Loucy (cell line): ENCODE results near the gene TBC1D22A.

Source experiments
- H2AFZ ChIP-seq: fragments of 200-600 bp; sonication (generic); 2 replicates; pipeline ENCODE4 v1.6.0; 2016; ENCODE audit warnings: antibody characterized with exemption, mild to moderate bottlenecking, low read length, moderate library complexity
- H3F3A ChIP-seq: fragments of 200-600 bp; 2 replicates; pipeline ENCODE4 v1.6.0; 2016; ENCODE audit warnings: antibody characterized with exemption, low read depth, mild to moderate bottlenecking
- H3K27me3 ChIP-seq: fragments of 200-600 bp; sonication (generic); 2 replicates; pipeline ENCODE4 v1.6.1; 2014; ENCODE audit warnings: low read length, mild to moderate bottlenecking; ENCODE audit not compliant: insufficient read depth, poor library complexity, severe bottlenecking
- H3K36me3 ChIP-seq: fragments of 200-600 bp; sonication (generic); 2 replicates; pipeline ENCODE4 v1.6.1; 2016; ENCODE audit warnings: low read length; ENCODE audit not compliant: insufficient read depth
- H3K4me1 ChIP-seq: fragments of 200-600 bp; sonication (generic); 2 replicates; pipeline ENCODE4 v1.5.1; 2014; ENCODE audit warnings: low read length, mild to moderate bottlenecking; ENCODE audit not compliant: insufficient read depth, poor library complexity, severe bottlenecking
- H3K4me2 ChIP-seq: fragments of 200-600 bp; sonication (generic); 2 replicates; pipeline ENCODE4 v1.6.0; 2014; ENCODE audit warnings: antibody characterized with exemption, low read length, low read depth, mild to moderate bottlenecking; ENCODE audit not compliant: poor library complexity, severe bottlenecking
- H3K4me3 ChIP-seq: fragments of 200-600 bp; sonication (generic); 2 replicates; pipeline ENCODE4 v1.5.1; 2014; ENCODE audit warnings: low read length, mild to moderate bottlenecking, mixed read lengths; ENCODE audit not compliant: poor library complexity, severe bottlenecking
- H3K79me2 ChIP-seq: fragments of 200-600 bp; sonication (generic); 2 replicates; pipeline ENCODE4 v1.6.1; 2014; ENCODE audit warnings: low read length; ENCODE audit not compliant: insufficient read depth
- H3K9ac ChIP-seq: fragments of 200-600 bp; sonication (generic); 2 replicates; pipeline ENCODE4 v1.6.0; 2014; ENCODE audit warnings: mild to moderate bottlenecking, low read depth, low read length, moderate library complexity; ENCODE audit not compliant: poor library complexity, severe bottlenecking
- H3K9me2 ChIP-seq: fragments of 200-600 bp; sonication (generic); replicated peaks from 2 replicates; pipeline ENCODE4 v1.6.1; 2016; ENCODE audit warnings: low read depth, low read length, mixed read lengths
- H3K9me3 ChIP-seq: fragments of 200-600 bp; sonication (generic); 2 replicates; pipeline ENCODE4 v1.6.1; 2014; ENCODE audit warnings: mild to moderate bottlenecking, antibody characterized with exemption, low read length, low read depth; ENCODE audit not compliant: insufficient read depth
- H4K20me1 ChIP-seq: fragments of 200-600 bp; sonication (generic); 2 replicates; pipeline ENCODE4 v1.6.0; 2014; ENCODE audit warnings: antibody characterized with exemption, low read length, mild to moderate bottlenecking; ENCODE audit not compliant: insufficient read depth, poor library complexity, severe bottlenecking
- CTCF ChIP-seq: fragments of 200-600 bp; sonication (generic); conservative IDR thresholded peaks from 2 replicates; pipeline ENCODE4 v1.5.1; 2014; ENCODE audit warnings: mild to moderate bottlenecking, antibody characterized with exemption, low read length
- EZH2phosphoT487 ChIP-seq: fragments of 200-600 bp; IDR thresholded peaks from 2 replicates; pipeline ENCODE4 v1.6.1; 2018; ENCODE audit warnings: antibody characterized with exemption, mild to moderate bottlenecking, moderate library complexity, borderline replicate concordance

TBC1D22A gene

DNA sequence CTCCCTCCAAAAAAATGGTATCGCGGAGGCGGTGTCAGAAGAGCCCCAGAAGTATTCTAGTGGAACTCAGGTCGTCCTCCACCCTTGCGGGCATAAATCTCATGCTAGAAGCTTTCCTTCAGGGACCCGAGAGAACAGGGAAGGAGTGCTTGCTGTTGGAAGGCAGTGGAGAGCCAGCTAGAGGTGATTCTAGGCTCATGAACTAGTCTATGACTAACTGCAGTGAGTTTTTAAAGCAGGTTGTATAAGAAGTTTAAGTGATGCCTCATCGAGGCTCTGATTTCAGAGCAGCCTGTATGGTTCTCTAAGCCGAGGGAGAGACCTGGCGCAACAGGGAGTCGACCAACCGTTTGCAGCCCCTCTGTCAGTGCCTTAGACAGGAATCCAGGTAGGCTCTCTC is 85.7 kb downstream of the TBC1D22A start:
- Histone ChIP-seq H3K36me3 (peaks cover 17% of the 10 kb centered on the region; the same call in 1 of the 2 replicates), H3K9ac (no peak overlapping the region), H2AFZ (no peak overlapping the region), H3K9me2 (no peaks in the 10 kb centered on the region), H4K20me1 (no peaks in the 10 kb centered on the region), H3K9me3 (no peaks in the 10 kb centered on the region), H3K4me1 (no peaks in the 10 kb centered on the region), H3K4me3 (no peak overlapping the region), H3K79me2 (peaks cover 5% of the 10 kb centered on the region; the same call in 1 of the 2 replicates), H3K4me2 (no peak overlapping the region), H3K27me3 (no peaks in the 10 kb centered on the region), H3F3A (no peaks in the 10 kb centered on the region)
- no peak for TF ChIP-seq EZH2phosphoT487
- no peak for TF ChIP-seq CTCF

DNA sequence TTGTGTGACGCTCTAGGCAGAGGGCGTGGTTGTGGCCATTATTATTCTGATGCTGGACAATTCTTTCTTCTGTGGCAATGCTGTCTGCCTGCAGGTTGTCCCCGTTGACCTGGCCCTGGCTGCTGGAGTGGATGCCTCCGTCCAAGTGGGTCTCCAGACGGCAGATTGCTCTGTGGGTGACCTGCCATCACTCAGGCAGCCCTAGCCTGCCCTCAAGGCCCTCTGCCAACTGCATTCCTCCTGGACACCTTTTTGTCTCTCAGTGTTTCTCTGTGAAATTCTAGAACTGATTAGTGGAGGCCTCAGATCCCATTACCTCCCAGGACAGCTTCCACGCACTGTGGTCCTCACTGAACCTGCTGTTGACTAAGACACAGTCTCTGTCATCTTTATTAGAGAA is 86.7 kb downstream of the TBC1D22A start:
- Histone ChIP-seq H3K27me3 (no peaks in the 10 kb centered on the region), H3K4me1 (no peaks in the 10 kb centered on the region), H3K79me2 (peaks cover 5% of the 10 kb centered on the region; the same call in 1 of the 2 replicates), H3K36me3 (peaks cover 17% of the 10 kb centered on the region; the same call in 1 of the 2 replicates), H3K4me2 (no peak overlapping the region), H3K9ac (no peak overlapping the region), H3K4me3 (no peak overlapping the region), H3F3A (no peaks in the 10 kb centered on the region), H3K9me3 (no peaks in the 10 kb centered on the region), H2AFZ (no peak overlapping the region), H3K9me2 (no peaks in the 10 kb centered on the region), H4K20me1 (no peaks in the 10 kb centered on the region)
- TF ChIP-seq EZH2phosphoT487: no peak
- TF ChIP-seq CTCF: no peak

GRCh38 chr22:46849951-46850350 is 87.5 kb downstream of the TBC1D22A start:
- TF ChIP-seq EZH2phosphoT487 (no peak), CTCF (no peak)
- Histone ChIP-seq H3K4me2 (no peak overlapping the region), H3K79me2 (peaks cover 5% of the 10 kb centered on the region; the same call in 1 of the 2 replicates), H3K9me3 (no peaks in the 10 kb centered on the region), H2AFZ (no peak overlapping the region), H3K9ac (no peak overlapping the region), H3K4me1 (no peaks in the 10 kb centered on the region), H3F3A (no peaks in the 10 kb centered on the region), H3K36me3 (peaks cover 17% of the 10 kb centered on the region; the same call in 1 of the 2 replicates), H4K20me1 (no peaks in the 10 kb centered on the region), H3K27me3 (no peaks in the 10 kb centered on the region), H3K4me3 (no peak overlapping the region), H3K9me2 (no peaks in the 10 kb centered on the region)
